IMR-90 (cell line): ENCODE data around the gene CLCN5. TPM values are rescaled to one million over a fixed set of nuclear protein-coding genes. Genes with fewer than 3 reads are reported as not detected.
"Not testable (repeated sequence)": the region's sequence is repeated elsewhere in the genome, so short reads cannot be mapped to it uniquely, and the experiment has no call there.

Experiments used
- ATAC-seq: fragments of 200-7000 bp; cut with Tn5 transposase; 2 replicates; pipeline ENCODE4 v1.9.1; 2020; ENCODE audit warnings: low read depth, mild to moderate bottlenecking, moderate library complexity
- BruUV-seq: library from RNA; stranded (reverse); fragments of 400-500 nt; replicated peaks from 2 replicates; lab custom pipeline; 2021; lab: Mats Ljungman, UMichigan
- CTCF ChIA-PET: fragments of 300-600 bp; formaldehyde crosslinking; extraction: SDS; loops from one replicate; lab custom pipeline; 2021; ENCODE audit warnings: antibody characterized with exemption; lab: Yijun Ruan, JAX
- POLR2A ChIA-PET: fragments of 300-600 bp; sonication (Branson Sonifier 250); formaldehyde crosslinking; loops from one replicate; lab custom pipeline; 2022; ENCODE audit warnings: antibody characterized with exemption; ENCODE audit not compliant: unreplicated experiment; lab: Charles Lee
- DNase-seq: peaks from one replicate; pipeline ENCODE4 v3.0.0; 2013
- H2AFZ ChIP-seq: replicated peaks from 2 replicates; pipeline ENCODE3; 2013; ENCODE audit warnings: low read length, mild to moderate bottlenecking; ENCODE audit not compliant: poor library complexity
- H2AK5ac ChIP-seq: 2 replicates; pipeline ENCODE4 v1.6.1; 2013; ENCODE audit warnings: low read depth, low read length, inconsistent platforms
- H2AK9ac ChIP-seq: replicated peaks from 2 replicates; pipeline ENCODE3; 2013; ENCODE audit warnings: mild to moderate bottlenecking, low read depth, low read length, moderate library complexity; ENCODE audit not compliant: poor library complexity
- H2BK120ac ChIP-seq: 2 replicates; pipeline ENCODE4 v1.6.1; 2013; ENCODE audit warnings: low read depth, low read length, inconsistent platforms
- H2BK15ac ChIP-seq: 3 replicates; pipeline ENCODE4 v1.6.1; 2013; ENCODE audit warnings: low read depth, low read length, inconsistent platforms
- H2BK20ac ChIP-seq: 2 replicates; pipeline ENCODE4 v1.6.1; 2013; ENCODE audit warnings: low read depth, mild to moderate bottlenecking, inconsistent platforms, low read length, moderate library complexity
- H2BK5ac ChIP-seq: 2 replicates; pipeline ENCODE4 v1.6.1; 2013; ENCODE audit warnings: mild to moderate bottlenecking, low read depth, low read length, inconsistent platforms; ENCODE audit not compliant: poor library complexity, severe bottlenecking
- H3K14ac ChIP-seq: replicated peaks from 2 replicates; pipeline ENCODE4 v1.6.1; 2013; ENCODE audit warnings: low read depth, low read length, inconsistent platforms
- H3K18ac ChIP-seq: 2 replicates; pipeline ENCODE4 v1.6.1; 2013; ENCODE audit warnings: low read depth, low read length, control low read depth
- H3K23ac ChIP-seq: 2 replicates; pipeline ENCODE4 v1.6.1; 2013; ENCODE audit warnings: low read depth, low read length, inconsistent platforms
- H3K27ac ChIP-seq: 2 replicates; pipeline ENCODE4 v1.5.1; 2013; ENCODE audit warnings: mild to moderate bottlenecking, control low read depth, low read length; ENCODE audit not compliant: insufficient read depth
- H3K27me3 ChIP-seq: 2 replicates; pipeline ENCODE4 v1.6.1; 2013; ENCODE audit warnings: low read length; ENCODE audit not compliant: control insufficient read depth, insufficient read depth
- H3K36me3 ChIP-seq: 2 replicates; pipeline ENCODE4 v1.6.1; 2013; ENCODE audit warnings: low read length, mixed read lengths; ENCODE audit not compliant: control insufficient read depth, insufficient read depth
- H3K4ac ChIP-seq: 2 replicates; pipeline ENCODE4 v1.6.1; 2013; ENCODE audit warnings: low read depth, low read length, inconsistent platforms
- H3K4me1 ChIP-seq: 2 replicates; pipeline ENCODE4 v1.6.1; 2013; ENCODE audit warnings: low read length, mixed read lengths; ENCODE audit not compliant: control insufficient read depth, insufficient read depth
- H3K4me2 ChIP-seq: 2 replicates; pipeline ENCODE4 v1.6.1; 2013; ENCODE audit warnings: low read depth, mild to moderate bottlenecking, control low read depth, low read length, moderate library complexity
- H3K4me3 ChIP-seq: 2 replicates; pipeline ENCODE4 v1.5.1; 2013; ENCODE audit warnings: low read depth, mild to moderate bottlenecking, control low read depth, low read length, moderate library complexity; ENCODE audit not compliant: insufficient read depth
- H3K56ac ChIP-seq: 2 replicates; pipeline ENCODE4 v1.6.1; 2013; ENCODE audit warnings: low read length, inconsistent platforms; ENCODE audit not compliant: insufficient read depth; ENCODE audit errors: extremely low read depth
- H3K79me1 ChIP-seq, 2 experiments: 2 replicates each; pipeline ENCODE4 v1.6.1; 2013; ENCODE audit warnings: low read length in 2 of 2, inconsistent platforms in 1 of 2, low read depth in 1 of 2
- H3K9ac ChIP-seq: 2 replicates; pipeline ENCODE4 v1.6.1; 2013; ENCODE audit warnings: low read depth, low read length, control low read depth
- H3K9me1 ChIP-seq: 2 replicates; pipeline ENCODE4 v1.6.1; 2013; ENCODE audit warnings: low read length, inconsistent platforms; ENCODE audit not compliant: insufficient read depth
- H3K9me3 ChIP-seq: 2 replicates; pipeline ENCODE4 v1.6.1; 2013; ENCODE audit warnings: low read length; ENCODE audit not compliant: control insufficient read depth, insufficient read depth
- H4K20me1 ChIP-seq: 2 replicates; pipeline ENCODE4 v1.6.1; 2013; ENCODE audit warnings: low read length, inconsistent platforms; ENCODE audit not compliant: insufficient read depth
- H4K5ac ChIP-seq: 2 replicates; pipeline ENCODE4 v1.6.1; 2013; ENCODE audit warnings: mild to moderate bottlenecking, low read depth, low read length, control low read depth
- H4K8ac ChIP-seq, 2 experiments: 2 replicates each; pipeline ENCODE4 v1.6.1; 2013; ENCODE audit warnings: low read depth in 2 of 2, low read length in 2 of 2, control low read depth in 1 of 2, inconsistent platforms in 1 of 2
- H4K91ac ChIP-seq: 2 replicates; pipeline ENCODE4 v1.6.1; 2013; ENCODE audit warnings: low read depth, low read length, inconsistent platforms; ENCODE audit not compliant: insufficient read depth
- WGBS, 2 experiments: methylation state at CpG; one replicate each; pipeline versions ENCODE4 v1.1.5 to v1.1.7; 2013; ENCODE audit warnings: missing lambda C conversion rate in 2 of 2; ENCODE audit not compliant: insufficient read length in 1 of 2; ENCODE audit errors: extremely low coverage in 2 of 2; 5-methylcytosine and 5-hydroxymethylcytosine counted together
- dilution Hi-C: fragments of 300-500 bp; cut with HindIII; formaldehyde crosslinking; loops from one replicate; pipeline ENCODE4 v1.14.3; 2018; ENCODE audit warnings: low sequenced_read_pairs; ENCODE audit not compliant: unreplicated experiment
- in situ Hi-C: fragments of 300-500 bp; cut with MboI; formaldehyde crosslinking; loops from 3 replicates; pipeline ENCODE4 v1.14.3; 2019; ENCODE audit warnings: low sequenced_read_pairs, inconsistent platforms, mixed read lengths
- intact Hi-C: fragments of 100-400 bp; cut with micrococcal nuclease; formaldehyde crosslinking; loops from 2 replicates; pipeline ENCODE4 v1.10.0; 2022
- polyA plus RNA-seq, 3 experiments: library from polyadenylated mRNA; depleted of rRNA; stranded (reverse); fragments of >200 nt; gene quantifications; 2 replicates each; pipeline ENCODE4 v1.2.3, GENCODE V29; 2012; ENCODE audit warnings: low replicate concordance in 1 of 3
- total RNA-seq: library from RNA; depleted of rRNA; stranded (reverse); fragments of >200 nt; gene quantifications from 2 replicates; pipeline ENCODE4 v1.2.3, GENCODE V29; 2012

CLCN5 gene
- total and polyA plus RNA-seq, 2 of the 4 experiments (the other 2 are of a cell fraction): 1.4 to 5.9 TPM

DNA sequence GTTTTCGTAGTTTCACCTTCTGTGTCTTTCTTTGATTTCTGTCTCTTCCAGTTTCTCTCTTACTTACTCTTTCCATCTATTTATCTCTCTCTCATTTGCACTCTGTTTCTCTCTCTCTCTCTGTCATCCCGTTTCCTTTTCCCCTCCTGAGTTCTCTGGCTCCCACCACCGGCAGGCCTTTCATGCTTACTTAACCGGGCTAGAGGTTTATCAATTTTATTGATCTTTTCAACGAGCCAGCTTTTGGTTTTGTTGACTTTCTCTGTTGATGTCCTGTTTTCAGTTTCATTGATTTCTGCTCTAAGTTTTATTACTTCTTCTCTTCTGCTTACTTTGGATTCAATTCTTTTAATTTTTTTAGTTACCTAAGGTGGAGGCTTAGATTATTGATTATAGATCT, 103.2 kb downstream of the CLCN5 start:
- H2BK5ac ChIP-seq, DNase-seq, H4K8ac ChIP-seq, H3K4me2 ChIP-seq, H3K23ac ChIP-seq, H4K91ac ChIP-seq, dilution Hi-C loops, H3K9ac ChIP-seq, H3K27ac ChIP-seq, H3K9me3 ChIP-seq, H3K27me3 ChIP-seq, CTCF ChIA-PET, H4K5ac ChIP-seq, POLR2A ChIA-PET, H3K9me1 ChIP-seq, H2BK120ac ChIP-seq, H3K14ac ChIP-seq, ATAC-seq, H3K36me3 ChIP-seq, H2AK9ac ChIP-seq, intact Hi-C loops, H4K20me1 ChIP-seq, H3K56ac ChIP-seq, H3K4me3 ChIP-seq, H3K79me1 ChIP-seq, H2AFZ ChIP-seq, H3K4me1 ChIP-seq, in situ Hi-C loops, H2BK15ac ChIP-seq, H3K18ac ChIP-seq, H3K4ac ChIP-seq, BruUV-seq, H2BK20ac ChIP-seq, H2AK5ac ChIP-seq: not testable (repeated sequence)
- no CpG with 5 or more reads among the region's 5 CpGs for WGBS, 2 experiments
